ENCODE results near the gene GPR157.
"Not testable (repeated sequence)": the region's sequence is repeated elsewhere in the genome, so short reads cannot be mapped to it uniquely, and the experiment has no call there.

The GPR157 gene

DNA sequence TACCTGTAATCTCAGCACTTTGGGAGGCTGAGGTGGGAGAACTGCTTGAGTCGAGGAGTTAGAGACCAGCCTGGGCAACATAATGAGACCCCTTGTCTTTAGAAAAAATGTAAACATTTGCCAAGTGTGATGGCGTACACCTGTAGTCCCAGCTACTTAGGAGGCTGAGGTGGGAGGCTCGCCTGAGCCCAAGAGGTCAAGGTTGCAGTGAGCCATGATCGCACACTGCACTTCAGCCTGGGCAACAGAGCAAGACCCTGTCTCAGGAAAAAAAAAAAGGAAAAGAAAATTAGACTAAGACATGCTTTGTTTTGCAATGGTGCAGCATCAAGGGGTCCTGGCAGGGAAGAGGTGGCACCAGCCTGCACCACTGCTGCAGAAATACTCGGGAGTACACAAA, 16.8 kb upstream of the GPR157 start:
- DNase-seq, result no peak

DNA sequence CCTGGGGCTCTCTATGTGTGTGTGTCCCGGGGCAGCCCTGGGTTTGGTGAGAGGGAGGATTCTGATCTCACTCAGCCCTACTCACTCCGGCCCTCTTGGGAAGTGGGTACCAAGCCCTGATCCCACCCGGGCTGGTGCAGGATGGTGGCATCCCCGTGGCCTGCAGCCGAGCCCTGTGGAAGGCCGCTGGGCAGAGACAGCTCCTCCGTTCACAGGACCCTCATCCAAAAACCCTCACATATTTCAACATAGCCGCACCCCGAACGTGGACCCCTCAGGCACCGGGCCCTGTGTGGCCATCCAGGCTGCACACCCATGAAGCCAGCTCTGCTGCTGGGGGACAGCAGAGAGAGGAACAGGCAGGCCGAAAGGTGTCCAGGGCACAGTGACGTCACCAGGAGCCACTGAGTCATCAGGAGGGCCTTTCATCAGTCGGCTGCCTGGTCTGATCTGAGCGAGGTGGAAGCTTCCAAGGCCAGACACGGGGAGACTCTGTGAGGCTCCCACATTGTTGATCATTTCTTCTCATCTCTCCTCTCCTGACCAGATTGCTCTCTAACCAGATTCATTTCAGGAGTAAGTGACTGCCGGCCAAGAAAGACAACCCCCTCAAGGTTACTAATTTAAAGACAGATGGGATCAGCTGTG, 16.2 kb upstream of the GPR157 start:
- no peak for DNase-seq

DNA sequence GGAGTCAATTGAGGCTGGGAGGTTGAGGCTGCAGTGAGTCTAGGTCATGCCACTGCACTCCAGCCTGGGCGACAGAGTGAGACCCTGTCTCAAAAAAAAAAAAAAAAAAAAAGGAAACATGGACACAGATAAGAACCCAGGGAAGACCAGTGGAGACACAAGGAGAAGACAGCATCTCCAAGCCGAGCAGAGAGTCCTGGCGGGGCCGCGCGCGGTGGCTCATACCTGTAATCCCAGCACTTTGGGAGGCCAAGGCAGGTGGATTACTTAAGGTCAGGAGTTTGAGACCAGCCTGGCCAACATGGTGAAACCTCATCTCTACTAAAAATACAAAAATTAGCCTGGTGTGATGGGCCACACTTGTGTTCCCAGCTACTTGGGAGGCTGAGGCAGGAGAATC, 15.6 kb upstream of the GPR157 start:
- DNase-seq, result not testable (repeated sequence)

DNA sequence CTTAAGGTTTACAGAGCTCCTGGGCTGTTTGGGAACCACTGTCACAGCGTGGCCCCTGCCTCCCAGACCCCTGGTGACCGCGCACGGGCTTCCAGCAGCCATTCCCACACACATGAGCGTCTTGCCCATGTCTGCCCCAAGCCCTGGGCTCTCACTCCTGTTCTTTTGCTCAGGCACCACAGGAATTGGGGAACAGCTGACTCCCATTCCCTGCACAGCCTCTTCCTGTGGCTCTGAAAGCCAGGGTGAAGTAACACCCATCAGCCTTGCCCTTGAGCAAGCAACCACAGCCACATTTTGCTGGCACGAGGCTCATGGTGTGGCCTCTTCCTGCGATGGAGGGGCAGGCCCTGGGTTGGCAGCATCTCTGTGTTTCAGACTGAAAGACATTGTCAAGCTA, 14.3 kb upstream of the GPR157 start:
- no peak for DNase-seq

DNA sequence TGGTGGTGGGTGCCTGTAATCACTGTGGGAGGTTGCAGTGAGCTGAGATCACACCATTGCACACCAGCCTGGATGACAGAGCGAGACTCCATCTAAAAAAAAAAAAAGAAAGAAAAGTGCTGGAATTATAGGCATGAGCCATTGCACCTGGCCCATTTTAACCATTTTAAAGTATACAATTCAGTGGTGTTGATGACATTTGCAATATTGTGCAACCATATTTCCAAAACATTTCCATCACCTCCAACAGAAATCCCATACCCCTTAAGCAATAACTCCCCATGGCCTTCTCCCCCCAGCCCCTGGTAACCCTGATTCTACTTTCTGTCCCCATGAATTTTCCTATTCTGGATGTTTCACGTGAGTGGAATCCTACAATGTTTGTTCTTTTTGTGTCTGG, 11.0 kb upstream of the GPR157 start:
- no peak for DNase-seq

DNA sequence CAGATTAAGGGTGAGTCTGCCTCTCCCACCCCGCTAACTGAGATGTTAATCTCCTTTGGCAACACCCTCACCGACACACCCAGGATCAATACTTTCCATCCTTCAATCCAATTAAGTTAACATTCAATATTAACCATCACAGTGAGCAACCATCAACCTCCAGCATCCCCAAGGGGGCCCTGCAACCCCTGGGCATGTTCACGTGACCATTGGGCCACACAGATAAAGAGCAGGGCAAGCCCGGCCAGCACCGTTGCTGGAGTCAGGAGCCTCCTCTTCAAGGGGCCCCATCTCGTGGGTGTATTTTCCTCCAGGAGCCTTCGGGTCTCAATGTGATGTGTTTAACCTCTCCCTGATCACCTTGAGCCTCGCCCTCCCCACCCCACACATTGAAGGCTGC, 8.0 kb upstream of the GPR157 start:
- DNase-seq, result no peak

DNA sequence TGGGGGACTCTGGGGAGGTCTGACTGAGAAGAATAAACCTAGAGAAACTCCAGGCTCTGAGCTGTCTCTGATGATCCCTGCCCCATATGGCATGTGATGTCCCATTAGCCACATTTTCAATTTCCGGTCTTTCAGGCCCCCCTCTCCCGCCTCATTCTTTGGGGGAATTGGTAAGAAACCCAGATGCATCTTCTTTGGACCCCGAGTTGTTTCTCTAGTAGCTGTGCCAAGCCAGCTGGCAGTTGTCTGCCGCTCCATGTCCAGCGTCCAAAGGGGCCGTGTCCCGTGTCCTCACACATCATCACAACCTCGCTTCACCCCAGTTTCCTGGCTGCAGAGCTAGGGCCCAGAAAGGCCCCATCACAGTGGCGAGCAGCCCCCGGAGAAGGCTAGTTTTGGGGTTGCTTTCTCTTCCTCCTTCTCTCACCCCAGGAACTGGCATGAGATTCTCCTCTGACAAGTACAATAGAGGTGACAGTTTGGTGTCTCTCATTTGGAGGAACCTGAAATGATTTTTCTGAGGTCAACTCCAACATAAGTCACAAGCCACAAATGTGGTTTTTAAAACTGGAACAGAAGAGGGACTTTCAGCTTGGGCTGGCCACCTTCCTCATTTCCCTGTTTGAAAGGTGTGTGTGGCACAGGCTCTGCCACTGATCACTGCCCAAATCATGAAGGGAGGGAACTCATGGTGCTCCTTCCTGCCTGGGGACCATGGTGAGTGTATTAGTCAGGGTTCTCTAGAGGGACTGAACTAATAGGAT, 6.4 kb upstream of the GPR157 start:
- peak in 1 of 14 donors; percentile 25 for DNase-seq

DNA sequence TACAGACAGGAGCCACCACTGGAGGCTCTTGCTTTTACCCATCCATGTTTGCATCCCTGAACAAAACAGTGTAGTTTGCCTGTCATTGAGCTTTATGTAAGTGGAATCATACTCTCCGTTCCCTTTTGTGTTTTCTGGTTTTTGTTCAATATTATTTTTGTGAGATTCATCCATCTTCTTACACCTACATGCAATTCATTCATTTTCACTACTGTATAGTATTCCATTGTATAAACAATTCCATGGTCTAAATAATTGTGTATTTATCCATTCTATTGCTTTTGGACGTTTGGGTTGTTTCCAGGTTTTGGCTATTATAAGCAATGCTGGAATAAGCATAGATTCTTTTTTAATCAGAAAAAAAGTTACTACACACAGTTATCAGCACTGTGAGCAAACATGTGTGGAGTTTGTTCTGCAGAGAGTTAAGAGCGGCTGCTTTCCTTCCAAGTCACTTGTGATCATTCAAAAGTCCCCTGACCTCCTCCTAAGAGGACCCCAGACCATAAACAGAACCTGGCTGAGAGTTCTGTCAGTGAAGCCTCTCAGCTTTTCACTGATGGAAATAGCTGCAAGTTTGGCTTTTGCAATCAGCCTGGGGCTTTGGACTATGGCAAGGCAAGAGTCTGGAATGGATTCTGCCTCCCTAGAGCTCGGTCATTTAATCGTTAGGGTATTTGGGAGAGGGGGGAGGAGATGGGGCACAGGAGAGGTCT, 5.1 kb upstream of the GPR157 start:
- DNase-seq, result no peak

DNA sequence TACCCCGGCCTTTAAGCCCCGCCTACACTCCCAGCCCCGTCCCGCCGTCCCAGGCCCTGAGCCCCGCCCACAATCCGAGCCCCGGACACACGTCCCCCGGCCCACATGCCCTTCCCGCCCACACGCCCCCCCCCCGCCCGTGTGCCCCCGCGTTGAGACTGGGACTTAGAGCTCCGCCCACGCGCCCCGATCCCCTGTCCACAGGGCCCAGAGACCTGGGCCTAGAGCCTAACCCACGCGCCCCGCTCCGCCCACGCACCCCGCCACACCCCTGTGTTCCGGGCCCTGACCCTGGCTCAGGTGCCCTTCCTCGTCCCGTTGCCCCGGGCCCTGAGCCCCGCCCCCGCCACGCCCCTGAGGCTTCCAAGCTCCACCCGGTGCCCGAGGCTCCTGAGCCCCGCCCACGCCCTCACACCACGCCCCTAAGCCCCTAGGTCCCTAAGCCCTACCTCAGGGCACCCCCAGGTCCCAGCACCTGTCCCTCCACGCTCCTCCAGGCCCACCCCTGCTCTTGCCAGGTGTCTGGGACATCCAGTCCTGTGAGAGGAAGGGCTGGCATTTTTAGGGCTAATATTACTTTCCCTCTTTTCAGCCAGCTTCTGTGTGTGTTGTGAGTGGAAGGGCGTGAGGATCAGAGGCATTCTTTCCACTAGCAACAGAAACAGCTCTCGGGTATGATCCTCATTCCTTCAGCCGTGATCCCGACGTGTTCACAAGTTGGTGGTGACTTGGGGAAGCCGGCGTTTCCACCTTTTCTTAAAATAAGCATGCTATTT, 552 bp upstream of the GPR157 start:
- DNase-seq, result peak in 9 of 14 donors; percentile 5 to 50 (median 26)

DNA sequence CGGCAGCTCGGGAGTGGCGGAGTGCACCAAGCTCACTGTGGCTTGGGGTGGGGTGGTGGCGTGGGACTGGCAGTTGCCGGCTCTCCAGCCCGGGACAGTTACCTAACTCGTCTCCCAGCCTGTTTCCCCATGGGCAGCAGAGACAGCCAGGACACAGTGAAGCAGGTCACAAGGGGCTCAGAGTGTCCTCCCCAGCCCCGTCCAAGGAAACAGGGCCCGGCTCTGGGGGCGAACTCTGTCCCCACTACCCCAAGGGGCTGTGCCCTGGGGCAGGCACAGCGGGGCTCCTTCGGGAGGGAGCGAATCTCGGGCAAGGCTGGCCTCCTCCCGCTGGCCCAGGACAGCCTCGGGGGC, 759 bp downstream of the GPR157 start:
- DNase-seq, result peak in 2 of 14 donors; percentile 11 to 13

DNA sequence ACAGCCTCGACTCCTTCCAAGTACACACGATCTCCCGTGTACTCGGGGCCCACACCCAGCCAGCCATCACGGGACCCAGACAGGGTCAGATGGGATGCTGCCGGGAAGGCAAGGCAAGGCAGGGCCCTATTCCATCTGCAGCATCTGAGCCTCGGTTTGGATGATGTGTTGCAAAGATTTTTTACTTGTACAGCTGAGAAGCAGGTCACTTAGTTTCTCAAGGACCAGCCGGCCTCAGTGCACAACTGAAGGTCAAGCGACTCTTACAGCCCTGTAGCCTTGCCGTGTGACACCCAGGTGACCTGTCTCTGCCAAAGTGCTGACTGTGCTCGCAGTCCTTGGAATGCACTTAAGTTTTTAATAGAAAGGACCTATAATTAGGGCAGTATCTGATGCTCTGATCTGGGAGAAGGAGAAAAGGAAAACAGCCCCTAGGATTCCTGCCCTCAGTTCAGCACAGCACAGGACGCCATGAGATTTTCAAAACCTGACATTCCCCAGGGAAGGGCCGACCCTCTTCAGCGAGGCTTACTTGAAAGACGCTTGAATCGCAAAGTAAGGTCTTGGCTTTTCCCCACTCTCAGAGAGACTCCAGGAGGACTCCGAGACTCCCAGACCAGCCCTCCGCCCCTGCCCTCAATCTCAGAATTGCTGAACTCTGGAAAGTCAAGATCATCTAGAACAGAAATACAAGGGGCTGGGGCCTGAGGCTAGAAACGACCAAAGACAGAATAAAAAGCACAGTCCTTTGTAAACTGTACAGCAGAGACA, 1.3 kb downstream of the GPR157 start:
- DNase-seq, result no peak

DNA sequence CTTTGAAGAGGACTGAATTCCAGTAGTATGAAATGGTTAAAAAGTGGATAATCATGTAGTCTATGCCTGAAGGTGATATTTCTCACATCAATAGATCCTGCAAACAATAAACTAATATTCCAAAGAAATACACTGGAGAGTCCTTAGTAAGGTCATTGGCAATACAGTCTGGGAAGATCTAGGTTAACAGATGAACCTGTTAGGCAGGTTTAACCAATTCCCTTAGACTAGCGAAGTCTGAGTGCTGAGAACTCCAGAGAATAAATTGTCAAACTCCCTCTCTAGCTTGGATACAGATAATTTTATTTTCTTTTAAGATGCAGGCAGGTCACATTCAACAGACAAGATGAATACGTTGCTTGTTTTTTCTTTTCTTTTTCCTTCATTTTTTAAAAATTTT, 2.4 kb downstream of the GPR157 start:
- no peak for DNase-seq

DNA sequence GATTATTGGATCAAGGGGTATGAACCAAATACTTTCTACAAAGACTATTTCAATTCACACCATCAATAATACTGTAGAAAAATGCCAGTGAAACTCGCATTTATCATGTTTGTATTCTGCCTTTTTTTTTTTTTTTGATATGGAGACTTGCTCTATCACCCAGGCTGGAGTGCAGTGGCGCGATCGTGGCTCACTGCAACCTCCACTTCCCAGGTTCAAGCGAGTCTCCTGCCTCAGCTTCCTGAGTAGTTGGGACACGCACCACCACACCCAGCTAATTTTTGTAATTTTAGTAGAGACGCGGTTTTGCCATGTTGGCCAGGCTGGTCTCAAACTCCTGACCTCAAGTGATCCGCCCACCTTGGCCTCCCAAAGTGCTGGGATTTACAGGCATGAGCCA, 3.1 kb downstream of the GPR157 start:
- not testable (repeated sequence) for DNase-seq

DNA sequence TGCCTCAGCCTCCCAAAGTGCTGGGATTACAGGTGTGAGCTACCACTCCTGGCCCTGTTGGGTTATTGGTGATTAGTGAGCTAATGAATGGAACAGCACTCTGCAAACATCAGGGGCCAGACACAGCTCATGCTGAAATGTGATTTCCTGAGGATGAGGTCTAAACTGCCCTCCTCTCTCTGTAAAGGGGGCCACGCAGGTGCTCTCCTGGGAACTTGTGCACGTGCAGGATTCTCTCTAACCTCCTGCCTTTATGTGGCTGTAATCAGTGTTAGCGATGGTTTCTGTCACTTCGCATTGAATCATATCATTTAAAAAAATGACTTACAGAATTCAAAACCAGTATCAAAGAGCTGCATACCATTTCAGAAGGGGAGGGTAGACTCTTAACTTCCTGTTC, 3.6 kb downstream of the GPR157 start:
- no peak for DNase-seq

DNA sequence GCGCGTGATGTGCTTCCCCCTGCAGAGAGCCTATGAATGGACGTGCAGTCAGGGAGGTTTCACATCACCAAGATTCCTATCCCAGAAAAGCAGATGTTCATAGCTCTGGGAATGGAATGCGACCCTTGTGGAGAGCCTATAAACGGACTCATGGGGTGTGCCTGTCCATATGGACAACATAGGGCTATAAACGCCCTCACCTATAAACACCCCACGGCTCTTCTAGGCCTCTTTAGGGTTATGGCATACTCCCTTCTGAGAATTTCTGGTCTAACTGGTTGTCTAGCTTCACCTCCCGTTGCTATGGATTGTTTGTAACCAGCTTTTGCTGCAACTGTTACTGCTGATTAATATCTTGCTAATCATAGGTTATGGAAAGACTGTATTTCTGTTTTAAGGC, 4.5 kb downstream of the GPR157 start:
- not testable (repeated sequence) for DNase-seq

DNA sequence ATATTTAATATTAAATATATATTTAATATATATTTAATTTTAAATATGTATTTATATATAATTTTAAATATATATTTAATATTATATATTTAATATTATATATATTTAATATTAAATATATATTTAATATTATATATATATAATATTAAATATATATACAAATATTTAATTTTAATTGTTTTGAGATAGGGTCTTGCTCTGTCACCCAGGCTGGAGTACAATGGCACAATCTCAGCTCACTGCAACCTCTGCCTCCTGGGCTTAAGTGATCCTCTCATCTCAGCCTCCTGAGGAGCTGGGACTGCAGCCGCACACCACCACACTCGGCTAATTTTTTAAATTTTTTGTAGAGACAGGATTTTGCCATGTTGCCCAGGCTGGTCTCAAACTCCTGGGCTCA, 5.2 kb downstream of the GPR157 start:
- not testable (repeated sequence) for DNase-seq

DNA sequence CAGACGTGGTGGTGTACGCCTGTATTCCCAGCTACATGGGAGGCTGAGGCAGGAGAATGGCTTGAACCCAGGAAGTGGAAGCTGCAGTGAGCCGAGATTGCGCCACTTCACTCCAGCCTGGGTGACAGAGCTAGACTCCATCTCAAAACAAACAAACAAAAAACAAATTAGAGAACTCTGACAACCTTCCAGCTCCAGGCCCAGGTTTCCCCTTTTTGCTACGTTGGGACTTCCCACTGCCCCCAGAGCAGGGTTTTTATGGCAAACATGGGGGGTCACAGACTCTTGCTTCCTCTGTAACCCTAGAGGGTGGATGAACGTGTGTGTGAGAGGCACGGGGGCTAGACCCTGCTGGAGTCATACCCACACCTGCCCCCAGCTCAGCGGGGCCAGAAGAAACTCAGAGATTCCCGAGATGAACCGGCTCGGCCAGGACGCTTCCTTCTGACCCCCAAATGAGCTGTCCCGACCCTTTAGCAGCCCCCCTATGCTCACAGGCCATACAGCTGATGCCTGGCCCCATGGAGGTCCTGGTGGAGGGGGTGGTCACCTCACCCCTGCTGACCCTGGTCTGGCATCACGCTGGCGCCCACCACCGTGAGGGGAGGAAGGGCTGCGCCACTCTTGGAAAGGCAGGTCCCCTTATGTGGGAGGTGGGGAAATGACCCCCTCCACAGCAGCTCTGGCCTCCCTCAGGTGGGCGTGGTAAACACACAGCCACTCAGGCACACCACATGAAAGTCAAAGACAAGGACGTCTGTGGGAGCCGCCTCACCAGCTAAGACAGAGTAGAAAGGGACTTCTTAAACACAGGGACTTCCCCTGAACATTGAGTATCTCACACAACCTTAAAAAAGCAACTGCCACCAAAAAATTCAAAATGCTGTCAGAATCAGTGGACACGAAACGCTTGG, 7.1 kb downstream of the GPR157 start:
- no peak for DNase-seq

DNA sequence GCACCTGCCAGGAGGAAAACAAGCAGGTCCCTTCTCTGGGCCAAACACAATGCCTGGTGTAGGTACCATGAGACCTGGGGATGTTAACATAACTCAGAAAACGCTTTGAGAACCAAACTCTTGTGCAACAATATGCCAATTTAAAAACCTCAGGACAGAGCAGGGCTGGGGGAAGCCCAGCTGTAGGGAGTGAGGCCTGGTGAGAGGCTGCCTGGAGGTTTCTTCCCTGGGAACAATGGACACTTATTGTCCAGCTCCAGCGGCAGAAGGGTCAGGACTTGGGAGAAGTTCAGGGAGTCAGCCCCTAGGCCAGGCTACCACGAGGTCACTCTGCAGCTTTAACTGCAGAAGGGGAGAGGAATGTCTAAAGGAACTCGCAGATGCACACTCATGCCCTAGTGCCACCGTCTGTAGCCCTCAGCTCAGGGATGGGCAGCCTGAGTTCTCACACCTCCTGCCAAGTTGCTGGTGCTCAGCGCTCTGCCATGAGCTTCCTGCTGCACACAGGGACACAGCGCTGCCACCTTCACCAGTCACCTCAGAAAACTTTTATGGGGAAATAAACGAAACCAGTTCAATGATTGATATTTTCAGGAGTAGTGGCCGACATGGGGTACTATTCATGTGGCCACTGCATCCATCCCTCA, 8.5 kb downstream of the GPR157 start:
- DNase-seq, result no peak

DNA sequence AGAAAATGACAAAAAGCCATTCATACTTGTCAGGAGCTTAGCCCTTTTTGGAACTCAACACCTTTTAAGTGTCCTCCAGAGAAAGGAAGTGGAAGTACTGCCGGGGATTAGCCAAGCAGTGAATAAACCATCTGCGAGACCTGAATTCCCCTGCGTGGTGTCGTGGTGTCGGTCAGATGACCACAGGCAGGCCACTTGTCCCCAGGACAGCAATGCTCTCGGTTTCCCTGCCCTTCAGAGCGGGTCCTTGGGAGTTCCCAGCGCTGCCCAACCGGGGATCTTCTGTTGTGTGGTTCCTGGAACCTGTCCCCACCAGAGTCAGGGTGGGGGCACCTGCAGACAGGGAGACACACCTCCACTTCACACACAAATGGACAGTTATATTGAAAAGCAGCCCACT, 9.2 kb downstream of the GPR157 start:
- no peak for DNase-seq

DNA sequence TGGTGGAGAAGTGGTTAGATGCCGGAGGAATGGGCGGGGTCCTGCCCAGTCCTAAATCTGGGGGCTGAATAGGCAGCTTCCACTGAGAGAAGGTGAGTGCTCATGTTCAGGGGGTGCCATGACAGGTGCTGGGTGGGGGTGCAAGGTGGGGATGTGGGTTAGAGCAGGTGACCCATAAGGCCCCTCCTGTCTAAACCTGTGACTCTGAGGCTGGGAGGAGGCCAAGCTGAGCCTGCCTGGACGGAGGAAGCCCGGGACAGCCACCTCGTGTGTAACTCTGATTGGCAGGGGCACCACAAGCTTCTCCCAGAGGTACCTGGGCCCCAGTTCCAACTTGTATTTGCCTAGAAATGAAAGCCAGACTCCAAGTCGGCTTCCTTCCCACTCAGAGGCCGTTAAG, 10.7 kb downstream of the GPR157 start:
- DNase-seq, result no peak
